ENCODE measurements around the gene NTRK3. TPM values are rescaled to one million over a fixed set of nuclear protein-coding genes. Genes with fewer than 3 reads are reported as not detected.

The NTRK3 gene
- total and polyA plus RNA-seq, 2 donors (not counting 3 experiments of a cell fraction or from before 2014, with no cell fraction given), result not detected

DNA sequence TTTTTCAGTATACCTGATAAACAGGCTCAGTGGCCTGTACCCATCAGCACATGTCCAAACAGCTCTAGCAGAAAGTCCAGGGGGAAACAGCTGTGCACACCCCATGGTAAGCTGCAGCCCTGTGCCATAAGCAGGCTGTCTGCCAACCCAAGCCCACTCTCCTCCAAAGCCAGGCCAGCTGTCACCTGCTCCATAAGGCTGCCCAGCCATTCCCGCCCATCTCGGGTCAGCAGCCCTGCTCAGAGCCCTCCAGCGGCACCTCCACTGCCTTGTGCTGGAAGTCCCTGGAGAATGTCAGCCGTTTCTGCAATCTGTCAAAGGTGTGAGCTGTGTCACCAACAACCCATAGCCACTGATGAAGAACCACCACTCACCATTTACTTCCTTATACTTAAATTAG, 82.0 kb downstream of the NTRK3 start:
- no peaks in the 10 kb centered on the region for H3K9me1 ChIP-seq (replicated peaks; ENCODE audit: control insufficient read depth, extremely low read depth, insufficient read depth, low read length)
- H3K4me1 ChIP-seq (ENCODE audit: control insufficient read depth, extremely low read depth, insufficient read depth, low read length), result no peaks in the 10 kb centered on the region
- dilution Hi-C loops (cut with MboI; ENCODE audit: extremely low pct_ligation_motif_present, low sequenced_read_pairs) (no loop called here), intact Hi-C loops (cut with micrococcal nuclease) (no loop called here)
- POLR2A ChIA-PET, result no interaction called here
- no peak for FAIRE-seq
- TF ChIP-seq POLR2A (IDR thresholded peaks at IDR 0.05; ENCODE audit: low read depth, low read length), result no peak
- no peak for TF ChIP-seq GATA2 (IDR thresholded peaks at IDR 0.05; ENCODE audit: insufficient read depth, insufficient read length, low read depth, low read length)
- TF ChIP-seq JUN (IDR thresholded peaks at IDR 0.05; ENCODE audit: borderline replicate concordance, insufficient read depth, insufficient read length, low read depth), result no peak
- TF ChIP-seq EZH2 (IDR thresholded peaks at IDR 0.05; ENCODE audit: borderline replicate concordance, low read depth, low read length, severe bottlenecking), result no peak
- TF ChIP-seq FOS (IDR thresholded peaks at IDR 0.05; ENCODE audit: borderline replicate concordance, insufficient read depth, low read length), result no peak
- no peak for TF ChIP-seq POLR2AphosphoS5 (IDR thresholded peaks at IDR 0.05; ENCODE audit: insufficient read depth, low read depth, low read length)
- TF ChIP-seq, protein P1, sequence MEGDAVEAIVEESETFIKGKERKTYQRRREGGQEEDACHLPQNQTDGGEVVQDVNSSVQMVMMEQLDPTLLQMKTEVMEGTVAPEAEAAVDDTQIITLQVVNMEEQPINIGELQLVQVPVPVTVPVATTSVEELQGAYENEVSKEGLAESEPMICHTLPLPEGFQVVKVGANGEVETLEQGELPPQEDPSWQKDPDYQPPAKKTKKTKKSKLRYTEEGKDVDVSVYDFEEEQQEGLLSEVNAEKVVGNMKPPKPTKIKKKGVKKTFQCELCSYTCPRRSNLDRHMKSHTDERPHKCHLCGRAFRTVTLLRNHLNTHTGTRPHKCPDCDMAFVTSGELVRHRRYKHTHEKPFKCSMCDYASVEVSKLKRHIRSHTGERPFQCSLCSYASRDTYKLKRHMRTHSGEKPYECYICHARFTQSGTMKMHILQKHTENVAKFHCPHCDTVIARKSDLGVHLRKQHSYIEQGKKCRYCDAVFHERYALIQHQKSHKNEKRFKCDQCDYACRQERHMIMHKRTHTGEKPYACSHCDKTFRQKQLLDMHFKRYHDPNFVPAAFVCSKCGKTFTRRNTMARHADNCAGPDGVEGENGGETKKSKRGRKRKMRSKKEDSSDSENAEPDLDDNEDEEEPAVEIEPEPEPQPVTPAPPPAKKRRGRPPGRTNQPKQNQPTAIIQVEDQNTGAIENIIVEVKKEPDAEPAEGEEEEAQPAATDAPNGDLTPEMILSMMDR (IDR thresholded peaks at IDR 0.05; ENCODE audit: extremely low read depth in 1 of 2, insufficient read depth in 1 of 2, low read depth in 1 of 2, low read length in 2 of 2), result no peak
- TF ChIP-seq MYC (IDR thresholded peaks at IDR 0.05; ENCODE audit: low read depth, low read length), result no peak
- TF ChIP-seq, protein P2, sequence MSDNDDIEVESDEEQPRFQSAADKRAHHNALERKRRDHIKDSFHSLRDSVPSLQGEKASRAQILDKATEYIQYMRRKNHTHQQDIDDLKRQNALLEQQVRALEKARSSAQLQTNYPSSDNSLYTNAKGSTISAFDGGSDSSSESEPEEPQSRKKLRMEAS (IDR thresholded peaks at IDR 0.05; ENCODE audit: insufficient read depth, insufficient read length), result no peak
- no TSS peak for BruUV-seq (replicated peaks)
- no peaks in the 10 kb centered on the region for H3K36me3 ChIP-seq (ENCODE audit: control insufficient read depth in 2 of 2, extremely low read depth in 1 of 2, insufficient read depth in 2 of 2, low read length in 2 of 2)
- CTCF ChIA-PET, result no interaction called here
- no peaks in the 10 kb centered on the region for H3K27me3 ChIP-seq (ENCODE audit: control insufficient read depth in 2 of 2, insufficient read depth in 2 of 2, low read length in 2 of 2)
- H3K4me2 ChIP-seq (ENCODE audit: insufficient read depth, low read length), result no peak overlapping the region
- H3K9me3 ChIP-seq (replicated peaks; ENCODE audit: control insufficient read depth, insufficient read depth, low read length), result peaks cover 5% of the 10 kb centered on the region
- H3K79me2 ChIP-seq (ENCODE audit: control insufficient read depth, insufficient read depth, low read length), result no peaks in the 10 kb centered on the region
- DNase-seq (ENCODE audit: low read depth, low spot score), result no peak
- H3K9ac ChIP-seq (replicated peaks; ENCODE audit: extremely low read depth, insufficient read depth, low read length), result no peak overlapping the region
- H3K27ac ChIP-seq (ENCODE audit: insufficient read depth, low read depth, low read length), result no peak overlapping the region
- no peak overlapping the region for H2AFZ ChIP-seq (ENCODE audit: low read depth, low read length)
- no peak overlapping the region for H3K4me3 ChIP-seq (replicated peaks in 1 of 3; ENCODE audit: insufficient read depth in 1 of 3, low read depth in 1 of 3, low read length in 3 of 3)
- H4K20me1 ChIP-seq (replicated peaks; ENCODE audit: control insufficient read depth, extremely low read depth, insufficient read depth, low read length), result no peaks in the 10 kb centered on the region

Data from endothelial cell of umbilical vein (primary cell).